GM21825 (cell line): ENCODE measurements around the gene HPGDS.
"Not testable (repeated sequence)": the region's sequence is repeated elsewhere in the genome, so short reads cannot be mapped to it uniquely, and the experiment has no call there.

Source experiments
- ATAC-seq: cut with Tn5 transposase; IDR thresholded peaks from one replicate; pipeline ENCODE4 v1.9.1; 2021; ENCODE audit warnings: mild to moderate bottlenecking, moderate library complexity; ENCODE audit not compliant: unreplicated experiment

The HPGDS gene

DNA sequence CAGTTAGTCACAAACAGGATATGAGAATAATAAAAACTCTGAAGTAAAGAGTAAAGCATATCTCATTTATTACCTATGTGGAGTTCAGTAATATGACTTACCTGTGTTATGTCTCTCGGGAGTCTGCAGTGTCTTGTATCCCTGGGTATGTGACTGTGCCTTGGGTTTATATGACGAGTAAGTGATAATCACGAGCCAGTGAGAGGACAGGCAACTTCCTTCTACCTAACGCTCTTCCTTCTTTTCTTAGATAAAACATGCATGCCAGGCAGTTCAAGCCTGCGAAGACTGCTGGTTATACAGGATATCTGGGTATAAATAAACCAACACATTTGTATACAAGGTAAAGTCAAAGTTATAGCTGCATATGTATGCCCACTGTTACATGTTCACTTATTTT, at the start of gene HPGDS:
HPGDS (minus strand) TSS at position 143 of the 400 bp plus-strand sequence. CDS start 8,207 bp downstream, outside the sequence.
- no peak for ATAC-seq

DNA sequence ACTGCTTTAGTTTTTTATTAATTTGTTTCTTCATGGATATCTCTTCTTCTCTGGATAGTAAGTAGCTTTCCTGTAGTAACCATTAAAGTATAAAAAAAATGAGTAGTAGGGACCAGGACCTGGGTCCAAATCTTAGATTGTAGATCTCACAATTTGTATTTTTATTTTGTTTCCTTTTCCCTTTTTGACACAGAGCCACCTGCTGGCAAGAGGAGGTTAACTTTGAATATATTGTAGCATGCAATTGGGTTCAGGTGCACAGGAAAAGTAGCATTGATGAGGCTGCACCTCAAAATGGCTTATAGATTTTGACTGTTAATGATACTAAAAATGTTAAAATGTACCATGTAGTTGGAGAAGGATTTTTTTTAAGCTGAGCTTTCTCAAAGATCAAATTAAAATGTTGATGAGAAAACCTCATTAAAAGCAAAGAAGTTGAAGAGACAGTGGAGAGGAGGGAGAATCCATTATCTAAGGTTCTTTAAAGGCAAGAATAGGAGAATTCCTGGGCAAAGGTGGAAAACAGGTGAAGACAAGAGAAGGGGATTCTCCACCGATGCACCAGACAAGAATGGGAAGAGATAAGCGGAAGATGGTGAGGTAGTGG, 48.3 kb upstream of the HPGDS start:
- ATAC-seq: no peak

DNA sequence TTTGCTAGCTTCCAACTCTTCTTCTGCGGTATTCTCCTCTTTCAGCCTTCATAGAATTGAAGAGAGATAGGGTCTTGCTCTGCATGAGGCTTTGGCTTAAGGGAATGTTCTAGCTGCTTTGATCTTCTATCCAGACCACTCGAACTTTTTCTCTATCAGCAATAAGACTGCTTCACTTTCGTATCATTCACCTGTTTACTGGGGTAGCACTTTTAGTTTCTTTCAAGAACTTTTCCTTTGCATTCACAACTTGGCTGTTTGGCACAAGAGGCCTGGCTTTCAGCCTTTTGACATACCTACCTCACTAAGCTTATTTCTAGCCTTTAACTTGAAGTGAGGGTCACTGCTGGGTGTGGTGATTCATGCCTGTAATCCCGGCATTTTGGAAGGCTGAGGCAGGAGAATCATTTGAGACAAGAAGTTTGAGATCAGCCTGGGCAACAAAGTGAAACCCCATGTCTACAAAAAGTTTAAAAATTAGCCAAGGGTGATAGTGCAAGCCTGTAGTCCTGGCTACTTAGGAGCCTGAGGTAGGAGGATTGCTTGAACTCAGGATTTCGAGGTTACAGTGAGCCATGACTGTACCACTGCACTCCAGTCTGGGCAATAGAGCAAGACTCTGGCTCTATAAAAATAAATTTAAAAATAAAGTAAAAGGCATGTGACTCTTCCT, 47.1 kb upstream of the HPGDS start:
- ATAC-seq: no peak

DNA sequence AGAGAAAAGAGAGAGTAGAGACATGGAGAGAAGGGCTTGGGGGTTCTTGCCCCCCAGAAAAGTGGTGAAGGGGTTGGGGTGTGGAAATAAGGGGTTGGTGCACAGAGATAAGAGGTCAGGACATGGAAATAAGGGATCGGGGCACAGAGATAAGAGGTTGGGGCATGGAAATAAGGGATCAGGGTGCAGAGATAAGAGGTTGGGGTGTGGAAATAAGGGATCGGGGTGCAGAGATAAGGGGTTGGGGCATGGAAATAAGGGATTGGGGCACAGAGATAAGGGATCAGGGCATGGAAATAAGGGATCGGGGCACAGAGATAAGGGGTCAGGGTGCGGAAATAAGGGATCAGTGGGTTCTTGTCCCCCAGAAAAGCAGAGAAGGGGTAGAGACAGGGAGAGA, 45.3 kb upstream of the HPGDS start:
- ATAC-seq: not testable (repeated sequence)

DNA sequence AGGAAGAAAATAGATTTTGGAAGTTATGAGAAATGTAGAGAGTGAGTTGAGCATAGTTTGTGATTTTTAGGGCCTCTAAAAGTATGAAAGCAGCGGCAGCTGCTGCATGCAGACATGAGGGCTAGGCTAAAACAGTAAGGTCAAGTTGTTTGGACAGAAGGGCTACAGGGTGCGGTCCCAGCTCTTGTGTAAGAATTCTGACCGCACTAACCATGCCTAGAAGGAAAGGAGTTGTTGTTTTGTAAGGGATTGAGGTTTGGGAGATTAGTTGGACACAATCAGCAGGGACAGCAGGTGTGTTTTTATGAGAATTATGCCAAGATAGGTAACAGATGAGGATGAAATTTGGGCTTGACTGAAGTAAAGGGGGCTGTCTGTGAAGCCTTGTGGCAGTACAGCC, 42.8 kb upstream of the HPGDS start:
- ATAC-seq: not testable (repeated sequence)

DNA sequence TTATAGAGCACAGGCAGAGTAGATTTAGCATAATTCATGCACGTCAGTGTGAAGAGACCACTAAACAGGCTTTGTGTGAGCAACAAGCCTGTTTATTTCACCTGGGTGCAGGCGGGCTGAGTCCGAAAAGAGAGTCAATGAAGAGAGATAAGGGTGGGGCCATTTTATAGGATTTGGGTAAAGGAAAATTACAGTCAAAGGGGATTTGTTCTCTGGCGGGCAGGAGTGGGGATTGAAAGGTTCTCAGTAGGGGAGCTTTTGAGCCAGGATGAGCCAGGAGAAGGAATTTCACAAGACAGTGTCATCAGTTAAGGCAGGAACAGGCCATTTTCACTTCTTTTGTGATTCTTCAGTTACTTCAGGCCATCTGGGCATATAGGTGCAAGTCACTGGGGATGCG, 40.3 kb upstream of the HPGDS start:
- ATAC-seq: not testable (repeated sequence)

DNA sequence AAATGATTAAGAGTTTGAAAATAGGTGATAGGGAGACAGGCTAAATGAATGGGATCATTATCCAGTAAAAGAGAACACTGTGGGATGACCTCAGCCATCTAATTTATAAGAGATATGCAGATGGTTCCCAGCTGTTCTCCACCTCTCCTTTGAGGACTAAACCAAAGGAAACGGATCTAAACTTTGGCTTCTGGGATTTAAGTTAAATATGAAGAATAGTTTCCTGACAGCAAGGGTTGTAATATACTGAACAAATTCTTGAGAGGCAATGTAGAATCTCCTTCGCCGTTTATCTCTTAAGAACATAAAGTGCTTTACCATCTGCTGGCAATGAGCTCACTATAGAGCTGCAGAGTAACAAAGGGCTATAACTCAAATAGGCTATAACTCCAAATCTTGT, 35.4 kb upstream of the HPGDS start:
- no peak for ATAC-seq

DNA sequence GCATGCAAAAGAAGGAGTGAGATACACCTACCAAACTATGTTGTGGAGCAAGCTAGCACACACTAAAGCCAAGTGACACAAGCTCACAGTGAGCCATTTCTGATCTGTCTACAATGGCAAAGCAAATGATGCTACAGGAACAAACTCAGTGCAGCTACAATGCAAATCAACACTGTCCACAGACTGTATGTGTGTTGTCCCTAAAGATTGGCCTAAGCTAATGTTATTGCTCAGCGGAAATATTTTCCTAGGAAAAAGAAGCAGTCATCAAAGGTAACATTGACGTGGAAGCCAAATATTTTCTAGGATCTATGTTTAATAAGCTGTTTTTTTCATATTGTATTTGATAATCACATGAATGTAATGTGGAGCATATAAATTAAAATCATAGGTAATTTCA, 34.7 kb upstream of the HPGDS start:
- ATAC-seq: no peak

DNA sequence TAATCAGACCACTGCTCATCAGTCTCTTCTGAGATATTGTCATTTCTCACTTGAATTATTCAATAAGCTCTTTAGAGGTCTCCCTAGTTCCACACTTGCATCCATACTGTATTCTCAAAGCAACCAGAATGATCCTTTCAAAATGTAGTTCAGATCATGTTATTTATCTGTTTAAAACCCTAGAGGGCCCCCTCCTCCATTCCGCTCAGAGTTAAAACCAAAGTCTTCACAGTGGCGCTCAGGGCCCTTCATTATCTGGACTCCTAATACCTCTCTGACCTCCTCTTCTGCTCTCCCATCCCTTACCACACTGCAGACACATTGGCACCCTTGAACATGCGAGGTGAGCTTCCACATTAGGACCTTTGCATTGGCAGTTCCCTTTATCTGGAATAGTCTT, 32.7 kb upstream of the HPGDS start:
- ATAC-seq: no peak

DNA sequence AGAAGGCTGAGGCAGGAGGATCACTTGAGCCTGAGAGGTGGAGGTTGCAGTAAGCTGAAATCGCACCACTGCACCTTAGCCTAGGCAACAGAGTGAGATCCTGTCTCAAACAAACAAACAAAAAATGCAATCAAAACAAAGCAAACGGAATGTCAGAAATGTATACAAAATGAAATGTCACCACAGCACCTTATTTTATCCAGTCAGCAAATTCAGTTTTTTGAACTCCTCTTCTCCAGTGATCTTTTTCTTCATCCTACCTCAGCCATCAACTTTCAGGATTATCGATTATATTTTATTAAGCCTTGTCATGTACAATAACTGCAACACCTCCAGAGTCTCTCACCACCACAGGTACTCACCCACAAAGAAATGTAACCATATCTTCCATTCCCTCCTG, 31.1 kb upstream of the HPGDS start:
- ATAC-seq: no peak

DNA sequence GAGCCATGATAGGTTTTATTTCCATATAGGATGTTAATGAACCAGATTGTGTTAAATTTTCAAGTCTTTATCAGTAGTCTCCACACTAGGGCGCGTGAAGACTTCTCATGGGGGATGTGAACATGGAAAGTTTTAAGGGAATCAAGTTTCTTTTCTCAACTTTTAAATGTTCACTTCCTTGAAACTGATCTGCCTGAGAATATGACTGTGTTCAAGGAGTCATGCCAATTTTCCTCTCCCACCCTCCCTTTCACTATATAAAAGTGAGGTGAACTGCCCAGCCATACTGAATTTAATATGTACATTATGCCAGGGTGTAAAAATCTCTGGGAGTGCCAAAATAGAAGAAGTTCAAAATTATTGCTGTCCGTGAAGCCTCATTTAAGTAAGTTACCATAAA, 30.4 kb upstream of the HPGDS start:
- no peak for ATAC-seq

DNA sequence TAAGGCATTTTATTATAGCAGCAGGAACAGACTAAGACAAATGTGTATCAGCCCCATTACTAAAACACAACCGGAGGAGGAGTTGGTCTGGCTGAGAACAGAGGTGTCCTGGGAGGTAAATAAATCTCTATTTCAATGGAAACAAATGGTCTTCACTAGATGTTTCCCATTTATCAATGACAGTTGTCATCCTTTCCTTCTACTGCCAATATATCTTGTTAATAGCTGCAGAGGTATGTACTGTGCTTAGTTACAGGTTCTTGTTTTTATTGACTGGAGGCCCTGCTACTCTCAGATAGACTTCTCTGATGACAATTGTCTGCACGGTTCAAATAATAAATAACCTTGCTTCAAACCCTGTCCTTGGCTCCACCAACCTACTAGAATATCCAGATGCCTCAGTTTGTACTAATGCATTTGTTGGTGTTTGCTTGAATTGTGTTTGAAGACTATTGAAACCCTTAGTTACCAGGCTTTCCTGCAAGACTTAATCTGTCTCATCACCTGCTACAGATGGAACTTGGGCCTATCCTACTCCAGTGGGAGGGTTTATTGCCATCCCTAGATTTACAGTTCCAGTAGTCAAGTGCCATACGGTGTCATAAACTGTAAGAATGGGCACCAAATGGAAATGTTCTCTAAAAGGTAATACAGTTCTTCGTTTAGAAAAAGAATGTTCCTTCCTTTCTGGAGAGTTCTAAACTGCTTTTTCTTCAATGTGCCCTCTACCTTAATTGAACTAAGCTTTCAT, 29.8 kb upstream of the HPGDS start:
- no peak for ATAC-seq

DNA sequence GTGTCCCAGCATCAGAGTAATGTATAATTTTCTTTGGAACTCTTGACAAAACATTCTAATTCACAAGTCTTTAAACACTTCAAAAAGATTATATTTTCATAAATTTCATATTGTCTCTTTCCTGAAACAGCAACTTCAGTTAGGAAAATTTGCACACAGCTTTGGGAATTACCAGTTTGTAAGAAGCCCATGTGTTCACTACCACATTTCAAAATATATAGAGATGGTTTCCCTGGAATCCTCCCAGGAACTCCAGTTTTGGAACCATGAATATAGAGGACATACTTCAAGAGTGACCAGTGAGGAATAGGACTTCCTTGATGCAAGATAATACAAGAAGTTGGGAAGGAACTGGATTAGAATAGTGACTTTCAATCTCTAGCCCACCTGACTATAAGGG, 28.7 kb upstream of the HPGDS start:
- ATAC-seq: no peak

DNA sequence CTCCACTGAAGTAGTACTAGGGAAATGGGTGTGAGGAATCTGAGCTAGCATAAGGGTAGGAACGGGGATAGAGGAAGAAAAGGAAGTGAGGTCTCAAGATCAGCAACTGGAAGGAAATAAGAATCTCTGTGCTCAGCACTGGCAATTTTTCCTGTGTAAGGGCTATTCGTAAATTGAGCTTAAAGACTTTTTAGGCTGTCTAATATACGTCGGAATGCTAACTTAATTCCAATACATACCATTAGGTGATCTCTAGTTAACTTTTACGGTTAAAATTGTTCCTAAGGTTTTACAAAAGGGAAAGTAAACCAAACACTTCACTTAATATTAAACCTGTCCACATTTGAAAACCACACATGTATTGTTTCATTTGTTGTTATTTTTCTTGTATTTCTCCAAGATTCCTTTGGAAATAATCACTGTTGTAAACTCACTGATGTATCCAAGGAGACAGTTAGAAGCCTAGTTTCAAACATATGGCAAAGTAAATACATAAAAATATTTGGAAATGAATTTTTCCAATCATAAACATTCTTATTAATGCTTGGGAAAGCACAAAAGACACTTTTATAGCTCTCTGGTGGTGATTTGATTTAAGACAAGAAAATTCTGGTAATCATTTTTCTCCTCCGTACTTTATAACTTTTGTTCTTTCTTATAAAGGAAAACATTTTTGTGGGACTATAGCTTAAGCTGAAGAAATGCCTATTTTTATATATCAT, 28.1 kb upstream of the HPGDS start:
- no peak for ATAC-seq

DNA sequence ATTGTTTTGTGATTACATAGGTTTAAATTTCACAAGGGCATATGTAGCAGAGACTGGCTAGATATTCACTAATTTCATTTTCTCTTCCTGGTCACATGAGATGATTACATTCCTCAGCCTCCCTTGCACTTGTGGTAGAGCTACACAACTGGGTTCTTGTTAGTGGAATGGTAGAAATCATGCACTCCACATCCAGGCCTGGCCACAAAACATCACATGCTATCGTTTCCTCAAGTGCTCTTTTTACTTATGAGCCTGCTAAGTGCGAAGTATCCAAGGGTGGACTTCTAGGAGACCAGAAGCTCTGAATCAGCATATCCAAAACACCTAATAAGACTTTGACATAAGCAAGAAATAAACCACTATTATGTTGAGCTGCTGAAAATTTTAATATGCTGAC, 26.4 kb upstream of the HPGDS start:
- ATAC-seq: no peak

DNA sequence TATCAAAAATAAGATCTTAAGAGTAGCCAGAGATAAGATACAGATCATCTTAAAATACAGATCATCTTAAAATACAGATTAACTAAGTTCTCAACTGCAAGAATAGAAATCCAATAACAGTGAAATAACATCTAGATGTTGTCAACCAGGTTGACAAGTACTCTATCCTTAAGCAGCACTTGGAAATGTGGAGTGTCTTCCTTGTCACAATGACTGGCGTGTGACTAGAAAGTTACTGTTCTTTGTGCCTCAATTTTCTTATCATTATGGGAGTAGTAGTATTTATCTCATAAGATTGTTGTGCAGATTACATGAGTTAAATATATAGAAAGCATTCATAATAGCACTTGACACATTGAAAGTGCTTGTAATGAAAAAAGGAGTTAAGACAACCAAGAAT, 25.8 kb upstream of the HPGDS start:
- ATAC-seq: no peak

DNA sequence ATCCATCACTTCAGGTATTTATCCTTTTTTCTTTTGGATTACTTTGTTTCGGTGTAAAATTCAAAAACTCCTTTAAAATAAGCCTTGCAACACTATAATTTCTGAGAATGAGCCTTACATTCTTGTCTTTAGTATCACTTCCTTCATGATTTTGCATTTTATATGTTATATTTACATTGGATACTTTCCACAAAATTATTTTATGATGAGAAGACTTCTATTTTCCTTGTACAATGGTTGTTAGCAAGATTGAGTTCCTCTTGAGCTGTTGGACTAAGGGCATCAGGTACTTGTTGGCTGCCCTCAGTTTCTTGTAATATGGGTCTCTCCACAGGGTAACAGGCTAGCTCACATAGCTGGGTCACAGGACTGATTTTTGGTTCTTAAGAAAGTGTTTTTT, 22.7 kb upstream of the HPGDS start:
- ATAC-seq: no peak

DNA sequence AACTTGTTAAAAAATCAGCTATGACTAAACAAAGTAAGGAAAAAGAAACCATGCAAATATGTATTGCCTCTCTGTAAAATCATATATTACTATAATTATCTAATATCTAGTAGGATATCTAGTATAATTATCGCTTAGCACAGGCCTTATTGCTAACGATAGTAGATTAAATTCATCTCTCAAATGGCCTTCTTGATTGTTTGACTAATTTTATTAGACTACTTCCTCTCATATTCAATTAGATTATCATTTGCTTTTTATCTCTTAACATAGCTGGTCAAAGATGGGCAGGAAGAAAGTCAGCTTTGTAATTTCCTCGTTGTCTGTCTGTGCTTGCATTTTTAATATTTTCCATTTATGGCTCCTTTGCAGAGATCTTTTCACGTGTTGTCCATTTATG, 21.9 kb upstream of the HPGDS start:
- no peak for ATAC-seq

DNA sequence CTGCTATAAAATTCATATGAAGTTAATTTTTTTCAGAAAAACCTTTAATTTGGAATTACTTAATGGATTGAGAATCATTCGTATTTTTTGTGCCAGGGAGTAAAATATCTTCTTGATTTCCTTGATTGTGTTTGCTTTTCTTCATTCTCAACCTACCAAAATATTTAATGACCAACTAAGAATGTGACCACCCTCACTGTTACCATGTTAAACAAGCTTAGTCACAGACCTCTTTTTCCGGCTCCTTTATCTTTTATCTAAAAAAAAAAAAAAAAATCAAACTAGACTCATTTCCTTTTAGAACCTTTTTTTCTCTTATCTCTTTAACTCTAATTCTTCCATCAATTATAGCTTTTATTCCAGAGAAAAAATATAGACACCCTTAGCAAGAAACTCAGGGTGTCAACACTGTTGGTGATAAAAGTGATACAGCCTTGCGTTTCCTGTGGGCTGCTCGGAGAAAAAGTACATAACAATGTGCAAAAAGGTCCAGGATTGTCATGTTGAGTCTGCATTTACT, 20.6 kb upstream of the HPGDS start:
- ATAC-seq: no peak

DNA sequence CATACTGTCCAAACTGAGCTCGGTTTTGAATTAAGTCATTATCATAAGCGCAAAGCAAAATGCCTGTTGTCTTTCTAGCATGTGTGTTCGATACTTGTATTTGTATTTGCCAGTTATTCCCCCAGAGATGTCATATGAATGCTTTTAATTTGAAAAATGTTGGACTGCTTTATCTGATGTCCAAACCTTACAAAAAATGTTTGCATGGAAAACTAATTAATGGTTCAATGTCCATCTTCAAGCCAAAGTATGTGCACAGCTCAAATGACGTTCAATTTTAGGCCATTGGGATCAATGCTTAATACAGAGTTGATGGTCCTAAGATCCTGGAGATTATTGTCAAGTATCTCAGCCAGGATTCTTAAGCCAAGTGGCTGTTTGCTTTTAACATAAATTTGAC, 17.2 kb upstream of the HPGDS start:
- ATAC-seq: no peak

DNA sequence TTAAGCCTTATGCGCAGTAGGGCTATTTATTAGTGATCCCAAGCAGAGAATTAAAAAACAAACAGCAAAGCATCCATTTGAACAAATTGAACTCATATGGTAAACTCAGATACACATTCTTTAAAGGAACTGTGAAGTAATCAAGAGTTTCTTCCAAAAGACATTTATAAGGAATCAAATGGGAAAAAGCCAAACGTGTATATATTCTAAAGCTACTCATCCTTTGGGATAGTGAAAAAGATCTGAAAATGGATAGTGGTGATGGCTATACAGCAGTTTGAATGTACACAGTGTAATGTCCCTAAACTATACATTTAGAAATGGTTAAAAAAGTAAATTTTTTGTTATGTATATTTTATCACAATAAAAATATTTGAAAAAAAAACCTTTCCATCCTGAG, 16.6 kb upstream of the HPGDS start:
- no peak for ATAC-seq
